ENCODE measurements around the gene MYO3A.

The MYO3A gene

GRCh38 chr10:26216585-26217395 lies 282.8 kb downstream of the MYO3A start, which contains the start of gene GAD2:
TSS of gene GAD2 (plus strand) at chr10:26216774. CDS start at chr10:26216810, 36 bp downstream.
- no peak for DNase-seq

GRCh38 chr10:26217396-26218086 lies 283.5 kb downstream of the MYO3A start:
- no peak for DNase-seq

GRCh38 chr10:26219676-26220075 lies 285.6 kb downstream of the MYO3A start:
- DNase-seq, result no peak

- no peak for DNase-seq
Measured at GRCh38 chr10:26220901-26221300, 286.9 kb downstream of the MYO3A start.

DNA sequence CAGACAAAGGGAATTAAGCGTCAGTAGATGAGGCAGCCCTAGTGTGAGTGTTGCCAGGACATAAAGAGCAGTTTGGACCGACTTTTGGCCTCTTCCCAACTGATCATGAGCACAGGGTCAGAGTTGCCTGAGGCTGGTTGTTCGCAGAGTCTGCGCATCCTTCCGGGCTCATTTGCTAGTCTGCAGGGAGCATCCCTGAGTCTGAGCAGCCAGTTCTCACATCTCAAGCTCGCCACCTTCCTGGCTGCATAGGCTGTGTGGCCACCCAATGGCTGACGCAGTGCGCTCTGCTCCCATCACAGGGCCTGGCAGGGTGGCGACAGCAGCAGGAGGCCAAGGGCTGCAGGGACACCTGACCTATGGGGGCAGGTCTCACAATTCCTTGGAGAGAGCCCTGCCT lies 287.5 kb downstream of the MYO3A start:
- no peak for DNase-seq

GRCh38 chr10:26222563-26222962 lies 288.5 kb downstream of the MYO3A start:
- DNase-seq, result no peak

- DNase-seq, result no peak
Measured at GRCh38 chr10:26225322-26225721, 291.3 kb downstream of the MYO3A start.

DNA sequence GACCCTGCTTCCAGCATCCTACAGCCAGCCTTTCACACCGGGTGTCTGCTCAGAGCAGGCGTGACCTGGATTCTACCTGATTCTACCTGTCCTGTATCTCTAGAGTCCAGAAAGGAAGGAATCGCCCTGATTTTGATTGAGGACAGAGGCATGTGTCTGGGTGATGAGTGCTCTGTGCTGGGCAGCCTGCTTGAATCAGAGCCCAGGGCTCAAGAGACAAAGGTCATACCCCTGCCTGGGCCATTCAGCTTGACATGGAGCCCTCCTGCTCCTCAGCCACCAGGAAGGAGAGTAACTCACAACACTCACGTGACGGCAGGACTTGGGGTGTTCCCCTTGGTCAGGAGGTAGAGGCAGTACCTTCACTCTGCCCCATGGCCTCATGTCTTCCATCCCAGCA lies 293.8 kb downstream of the MYO3A start:
- no peak for DNase-seq

GRCh38 chr10:26232174-26232573 lies 298.1 kb downstream of the MYO3A start:
- no peak for DNase-seq

DNA sequence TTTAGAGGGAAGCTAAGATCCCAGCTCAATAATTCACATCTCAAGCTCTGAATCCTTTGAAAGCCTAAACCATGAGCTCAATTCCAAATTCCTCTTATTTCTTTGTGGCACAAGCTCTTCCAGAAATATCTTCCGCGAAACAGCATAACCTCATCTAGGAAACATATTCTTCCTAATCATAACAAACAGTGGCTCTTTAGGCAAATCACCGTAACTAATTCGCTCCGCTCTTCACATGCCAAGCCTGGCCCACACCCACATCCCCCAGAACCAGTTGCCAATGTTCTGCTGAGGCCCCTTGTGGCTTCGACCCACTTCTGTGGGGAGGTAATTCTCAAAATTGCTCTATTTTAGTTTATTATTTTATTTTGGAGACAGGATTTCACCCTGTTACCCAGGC lies 301.7 kb downstream of the MYO3A start:
- DNase-seq, result no peak

- no peak for DNase-seq
Measured at GRCh38 chr10:26238378-26238777, 304.3 kb downstream of the MYO3A start.

GRCh38 chr10:26242706-26243350 lies 308.8 kb downstream of the MYO3A start:
- DNase-seq, result no peak

DNA sequence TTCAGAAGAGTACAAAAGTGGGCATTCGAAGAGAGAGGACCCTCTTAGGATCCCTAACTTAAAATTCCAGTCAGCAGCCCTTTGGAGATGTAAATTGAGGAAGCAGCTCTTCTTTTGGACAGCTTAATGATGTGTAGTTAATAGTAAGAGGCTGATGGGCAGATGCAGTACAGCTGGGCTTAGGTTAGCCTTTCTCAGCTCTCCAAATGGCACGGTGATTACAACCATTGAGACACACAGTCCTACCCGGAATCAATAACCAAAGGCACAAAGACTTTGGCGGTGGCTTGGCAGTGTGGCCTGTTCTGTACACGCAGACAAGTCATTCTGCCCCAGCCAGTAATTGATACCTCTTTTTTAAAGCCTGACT lies 309.3 kb downstream of the MYO3A start:
- DNase-seq, result no peak

GRCh38 chr10:26249681-26250080 lies 315.7 kb downstream of the MYO3A start:
- no peak for DNase-seq

GRCh38 chr10:26251925-26252324 lies 317.9 kb downstream of the MYO3A start:
- DNase-seq, result no peak

- no peak for DNase-seq
Measured at GRCh38 chr10:26254616-26255015, 320.6 kb downstream of the MYO3A start.

DNA sequence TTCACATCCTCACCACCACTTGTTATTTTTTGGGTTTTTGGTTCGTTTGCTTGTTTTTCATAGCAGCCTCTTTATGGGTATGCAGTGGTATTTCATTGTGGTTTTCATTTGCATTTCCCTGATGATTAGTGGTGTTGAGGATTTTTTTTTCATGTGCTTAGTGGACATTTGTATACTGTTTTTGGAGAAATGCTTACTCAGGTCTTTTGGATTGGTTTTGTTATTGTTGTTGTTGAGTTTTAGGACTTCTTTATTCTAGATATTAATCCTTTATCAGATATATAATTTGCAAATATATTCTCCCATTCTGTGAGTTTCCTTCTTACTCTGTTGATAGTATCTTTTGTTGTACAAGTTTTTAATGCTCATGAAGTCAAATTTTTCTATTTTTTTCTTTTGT lies 325.3 kb downstream of the MYO3A start:
- no peak for DNase-seq
